Fibroblast of the aortic adventitia (primary cell): Measurements from ENCODE around the gene FARP1. TPM values are rescaled to one million over a fixed set of nuclear protein-coding genes. Genes with fewer than 3 reads are reported as not detected.

Experiments used
- DNase-seq: peaks from one replicate; pipeline ENCODE4 v3.0.0-alpha.2; 2010; ENCODE audit warnings: low read depth
- H3K4me3 ChIP-seq: 2 replicates; pipeline ENCODE4 v1.5.1; 2011; ENCODE audit warnings: low read depth, mild to moderate bottlenecking, control low read depth, low read length, moderate library complexity
- total RNA-seq: library from RNA; depleted of rRNA; stranded (reverse); fragments of >200 nt; gene quantifications from 2 replicates; pipeline ENCODE4 v1.2.3, GENCODE V29; 2012; ENCODE audit warnings: low replicate concordance
- TF ChIP-seq, protein P1 (sequence below): IDR thresholded peaks from 2 replicates; pipeline ENCODE4 v1.5.1; 2011; ENCODE audit warnings: mild to moderate bottlenecking, low read length, control low read depth, inconsistent platforms; ENCODE audit not compliant: insufficient read depth

Gene FARP1
- total RNA-seq, 1 donor, result 16.2 TPM

DNA sequence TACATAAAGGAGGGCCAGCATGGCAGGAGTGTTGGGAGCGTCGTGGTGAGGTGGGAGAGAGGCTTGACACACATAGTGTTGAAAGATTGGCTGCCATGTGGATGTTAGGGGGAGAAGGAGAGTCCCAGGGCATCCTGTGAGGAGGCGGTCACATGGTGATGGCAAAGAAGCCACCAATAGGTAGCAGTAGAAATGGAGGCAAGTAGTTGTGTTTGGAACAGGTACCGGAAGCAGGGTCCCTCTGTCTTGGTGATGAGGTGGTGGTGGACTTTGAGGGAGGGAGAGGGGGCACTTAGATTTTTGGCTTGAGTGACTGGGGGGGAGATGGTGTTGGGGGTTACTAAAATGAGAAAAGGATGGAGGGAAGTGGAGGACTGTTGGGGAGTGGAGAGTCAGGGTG lies 227.4 kb downstream of the FARP1 start:
- H3K4me3 ChIP-seq, result no peak overlapping the region
- DNase-seq, result no peak
- TF ChIP-seq, protein P1, sequence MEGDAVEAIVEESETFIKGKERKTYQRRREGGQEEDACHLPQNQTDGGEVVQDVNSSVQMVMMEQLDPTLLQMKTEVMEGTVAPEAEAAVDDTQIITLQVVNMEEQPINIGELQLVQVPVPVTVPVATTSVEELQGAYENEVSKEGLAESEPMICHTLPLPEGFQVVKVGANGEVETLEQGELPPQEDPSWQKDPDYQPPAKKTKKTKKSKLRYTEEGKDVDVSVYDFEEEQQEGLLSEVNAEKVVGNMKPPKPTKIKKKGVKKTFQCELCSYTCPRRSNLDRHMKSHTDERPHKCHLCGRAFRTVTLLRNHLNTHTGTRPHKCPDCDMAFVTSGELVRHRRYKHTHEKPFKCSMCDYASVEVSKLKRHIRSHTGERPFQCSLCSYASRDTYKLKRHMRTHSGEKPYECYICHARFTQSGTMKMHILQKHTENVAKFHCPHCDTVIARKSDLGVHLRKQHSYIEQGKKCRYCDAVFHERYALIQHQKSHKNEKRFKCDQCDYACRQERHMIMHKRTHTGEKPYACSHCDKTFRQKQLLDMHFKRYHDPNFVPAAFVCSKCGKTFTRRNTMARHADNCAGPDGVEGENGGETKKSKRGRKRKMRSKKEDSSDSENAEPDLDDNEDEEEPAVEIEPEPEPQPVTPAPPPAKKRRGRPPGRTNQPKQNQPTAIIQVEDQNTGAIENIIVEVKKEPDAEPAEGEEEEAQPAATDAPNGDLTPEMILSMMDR, result no peak

DNA sequence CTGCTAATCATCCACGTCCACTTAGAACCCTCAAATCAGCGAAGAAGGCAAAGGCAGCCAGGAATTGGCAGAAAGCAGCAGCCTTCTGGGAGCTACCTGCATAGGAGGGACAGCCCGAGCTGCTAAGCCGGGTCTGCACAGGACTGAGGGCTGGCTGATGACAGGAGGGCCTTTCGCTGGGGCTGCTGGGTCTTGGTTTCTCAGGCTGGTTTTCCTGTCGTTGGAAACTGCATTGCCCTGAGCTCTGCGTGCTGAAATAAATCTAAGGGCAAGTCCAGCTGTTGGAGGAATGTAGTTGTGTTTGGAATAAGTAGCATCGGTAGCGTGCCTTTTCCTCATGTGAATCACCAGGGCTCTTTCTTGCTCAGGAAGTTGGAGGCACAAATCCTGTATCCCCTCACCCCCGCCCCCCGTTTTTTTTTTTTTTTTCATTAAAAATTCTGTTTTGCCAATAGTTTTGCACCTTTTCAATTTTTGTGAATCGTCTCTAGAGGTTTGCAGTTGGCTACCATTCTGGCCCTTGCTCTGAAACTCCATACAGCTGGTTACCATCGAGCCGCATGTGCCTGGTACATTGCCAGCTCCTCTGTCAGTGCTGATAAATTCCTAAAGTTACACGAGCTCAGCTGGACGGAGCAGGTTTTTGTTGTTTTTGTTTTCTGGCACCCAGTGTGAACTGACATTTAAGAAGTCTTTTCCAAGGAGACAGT lies 228.1 kb downstream of the FARP1 start:
- TF ChIP-seq, protein P1, result no peak
- peak overlapping the region; percentile 19 for H3K4me3 ChIP-seq
- DNase-seq, result peak; percentile 88

DNA sequence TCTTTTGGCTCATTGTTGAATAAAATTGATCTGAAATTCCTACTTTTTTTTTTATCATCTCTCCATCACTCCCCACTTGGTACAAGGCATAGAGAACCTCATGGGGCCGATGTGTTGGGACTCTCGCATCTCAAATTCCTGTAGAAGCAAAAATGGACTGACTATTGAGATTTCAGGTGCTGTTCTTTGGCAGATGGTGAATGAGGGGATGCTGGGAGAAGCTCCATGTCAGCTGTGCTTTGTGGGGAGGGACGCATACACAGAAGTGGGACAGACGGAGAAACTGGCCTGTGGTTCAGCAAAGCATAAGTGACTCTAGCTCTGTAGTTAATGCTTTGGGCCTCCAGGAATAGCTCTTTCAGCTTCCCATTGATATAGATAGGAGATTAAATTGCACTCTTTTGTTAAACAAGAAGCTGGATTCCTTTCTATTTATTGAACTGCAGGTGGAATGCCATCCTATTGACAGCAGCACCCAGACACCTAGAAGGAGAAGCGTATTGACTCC lies 228.7 kb downstream of the FARP1 start:
- TF ChIP-seq, protein P1, result no peak
- H3K4me3 ChIP-seq, result no peak overlapping the region
- no peak for DNase-seq

DNA sequence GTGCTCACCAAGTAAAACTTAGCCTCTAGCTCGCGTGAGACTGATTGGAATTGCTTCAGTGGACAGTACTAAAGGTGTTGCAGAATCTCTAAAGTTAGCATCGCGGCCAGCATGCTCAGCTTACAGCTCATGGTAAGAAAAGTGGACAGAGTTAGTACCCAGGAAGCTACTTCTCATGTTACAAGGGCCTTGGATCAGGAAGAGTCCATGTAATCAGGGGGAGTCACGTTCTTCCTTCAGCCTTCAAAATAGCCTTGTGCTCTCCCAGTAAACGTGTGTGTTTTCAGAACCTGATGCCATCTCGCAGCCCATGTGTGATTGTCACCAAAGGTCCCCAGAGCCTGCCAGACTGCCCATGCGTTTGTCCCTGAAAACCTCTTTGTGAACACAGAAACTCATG lies 230.0 kb downstream of the FARP1 start:
- DNase-seq, result peak; percentile 28
- TF ChIP-seq, protein P1, result no peak
- H3K4me3 ChIP-seq, result no peak overlapping the region

DNA sequence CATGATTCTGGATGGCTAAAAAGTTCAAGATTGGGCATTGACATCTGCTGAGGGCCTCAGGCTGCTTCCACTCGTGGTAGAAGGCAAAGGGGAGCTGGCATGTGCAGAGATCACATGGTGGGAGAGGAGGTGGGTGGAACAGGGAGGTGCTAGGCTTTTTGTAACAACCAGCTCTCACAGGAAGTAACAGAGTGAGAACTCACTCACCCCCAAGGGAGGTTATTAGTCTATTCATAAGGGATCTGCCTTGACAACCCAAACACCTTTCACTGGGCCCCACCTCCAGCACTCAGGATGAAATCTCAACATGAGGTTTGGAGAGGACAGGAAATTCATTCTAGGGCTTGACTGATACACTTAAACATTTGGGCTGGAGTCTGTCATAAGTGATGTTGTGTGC lies 231.9 kb downstream of the FARP1 start:
- no peak for DNase-seq
- no peak overlapping the region for H3K4me3 ChIP-seq
- TF ChIP-seq, protein P1, result no peak

DNA sequence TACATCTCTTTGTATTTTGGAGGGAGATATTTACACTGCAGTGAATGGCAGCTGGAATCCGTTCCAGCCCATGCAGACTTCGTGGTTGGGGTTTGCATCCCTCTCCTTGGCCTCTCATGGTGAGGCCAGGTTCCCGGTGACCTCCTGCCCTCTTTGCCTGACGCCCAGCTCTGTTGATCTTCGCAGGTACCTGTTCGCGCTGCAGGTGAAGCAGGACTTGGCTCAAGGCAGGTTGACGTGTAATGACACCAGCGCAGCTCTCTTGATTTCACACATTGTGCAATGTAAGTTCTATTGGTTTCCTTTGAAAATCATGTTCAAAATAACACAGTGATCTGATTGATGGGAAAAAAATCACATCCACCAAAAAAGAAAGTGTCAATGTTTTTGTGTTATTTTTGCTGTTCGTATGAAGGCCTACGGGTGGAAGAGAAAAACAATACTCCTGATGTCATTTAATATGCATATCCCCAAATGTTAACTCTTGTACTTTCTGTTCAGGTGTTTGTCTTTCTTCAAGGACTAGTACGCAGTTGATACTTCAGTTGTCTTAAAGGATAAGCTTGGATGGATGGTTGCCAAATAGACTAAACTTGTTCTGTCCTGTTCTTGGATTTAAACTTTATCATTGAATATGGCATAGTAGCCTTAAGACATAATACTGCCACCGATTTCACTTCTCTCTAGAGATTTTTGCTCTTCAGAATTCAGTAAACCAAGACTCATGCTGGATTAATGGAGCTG lies 234.9 kb downstream of the FARP1 start:
- TF ChIP-seq, protein P1, result no peak
- DNase-seq, result no peak
- no peak overlapping the region for H3K4me3 ChIP-seq
